ENCODE results near the gene ICAM2.

The ICAM2 gene

DNA sequence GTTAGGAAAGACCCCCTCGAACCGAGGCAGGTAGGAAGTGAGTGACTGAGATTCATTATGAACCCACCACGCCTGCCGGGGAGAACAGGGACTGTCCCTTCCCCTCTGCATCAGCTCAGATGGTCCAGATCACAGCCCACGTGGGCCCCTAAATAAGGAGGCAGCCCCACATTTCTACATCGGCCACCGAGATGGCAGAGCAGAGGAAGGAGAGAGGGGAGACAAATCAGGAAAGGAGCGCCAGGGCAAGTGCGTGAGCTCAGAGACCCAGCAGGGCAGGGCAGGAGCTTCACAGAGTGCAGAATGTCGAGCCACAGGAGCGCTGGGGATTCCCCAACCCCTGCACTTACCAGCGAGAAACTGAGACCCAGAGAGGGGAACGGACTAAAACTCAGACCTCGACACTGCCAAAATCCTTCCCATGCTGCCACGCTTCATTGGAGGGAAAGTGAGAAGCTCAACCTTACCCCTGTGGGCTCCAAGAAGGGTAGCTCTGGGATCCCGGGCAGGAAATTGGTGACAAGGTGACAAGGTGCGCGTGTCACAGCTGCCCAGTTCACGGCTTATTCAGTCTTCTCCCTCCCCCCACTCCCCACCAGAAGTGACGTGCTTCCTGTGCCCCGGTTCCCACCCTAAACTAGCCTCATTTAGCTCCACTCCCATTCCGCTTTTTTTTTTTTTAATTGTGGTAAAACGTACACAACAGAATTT, at the start of gene ICAM2:
ICAM2 (minus strand) TSS at position 578 of the 711 bp plus-strand sequence. CDS start 13,942 bp downstream, outside the sequence.
- peak; percentile 65 to 77 for DNase-seq (ENCODE audit: low read depth in 2 of 2)

DNA sequence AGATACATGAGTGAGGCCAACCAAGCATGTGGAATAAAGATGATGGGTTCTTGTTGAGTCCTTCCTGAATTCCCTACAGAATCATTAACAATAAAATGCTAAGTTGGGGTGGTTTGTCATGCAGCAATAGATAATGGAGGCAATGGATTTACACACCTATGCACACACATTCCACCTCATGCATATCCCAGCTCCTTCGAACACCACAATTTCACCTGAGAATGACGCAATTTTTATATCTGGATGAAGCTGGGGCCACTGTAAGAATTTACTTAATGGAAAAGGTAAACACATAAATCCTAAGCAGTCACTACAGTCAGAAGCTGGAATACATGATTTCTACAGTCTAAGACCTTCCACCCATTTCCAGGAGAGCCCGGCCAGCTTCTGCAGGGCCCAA, 49.8 kb upstream of the ICAM2 start:
- no peak for DNase-seq (ENCODE audit: low read depth in 2 of 2)

DNA sequence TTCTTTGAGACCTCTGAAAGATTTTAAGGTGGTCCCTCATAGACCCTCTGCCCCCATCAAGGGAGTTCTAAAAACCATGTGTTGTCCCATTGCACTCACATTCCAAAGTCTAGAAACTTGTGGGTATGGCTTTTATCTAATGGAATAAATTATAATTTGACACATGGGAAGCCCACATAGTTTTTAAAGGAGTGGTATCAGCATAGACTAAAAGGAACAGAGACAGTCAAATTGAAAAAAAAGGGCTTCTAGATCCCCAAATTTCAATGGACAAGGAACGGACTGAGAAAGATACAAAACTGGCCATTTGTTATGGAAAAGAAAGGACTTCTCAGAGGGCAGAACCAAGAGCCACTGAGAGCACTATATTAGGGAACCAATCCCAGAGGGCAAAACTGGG, 48.7 kb upstream of the ICAM2 start:
- no peak for DNase-seq (ENCODE audit: low read depth in 2 of 2)

DNA sequence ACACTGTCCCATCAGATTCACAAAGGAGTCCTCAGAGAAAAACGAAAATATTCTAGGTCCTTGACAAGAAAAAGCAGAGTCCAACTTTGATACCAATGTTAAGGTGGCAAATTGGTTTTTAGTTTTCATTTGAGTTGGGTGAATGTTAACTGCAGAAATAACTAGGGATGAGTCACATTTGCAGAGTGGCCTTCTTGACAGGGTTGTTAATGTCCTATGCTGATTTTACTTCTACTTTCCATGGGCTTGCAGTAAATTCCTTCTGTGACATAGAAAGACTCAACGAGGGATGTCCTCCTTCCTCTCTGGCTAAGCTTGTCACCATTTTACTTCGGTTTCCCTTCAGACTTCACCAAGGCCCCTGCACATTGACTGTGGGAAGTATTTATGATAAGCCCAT, 47.2 kb upstream of the ICAM2 start:
- no peak for DNase-seq (ENCODE audit: low read depth in 2 of 2)

DNA sequence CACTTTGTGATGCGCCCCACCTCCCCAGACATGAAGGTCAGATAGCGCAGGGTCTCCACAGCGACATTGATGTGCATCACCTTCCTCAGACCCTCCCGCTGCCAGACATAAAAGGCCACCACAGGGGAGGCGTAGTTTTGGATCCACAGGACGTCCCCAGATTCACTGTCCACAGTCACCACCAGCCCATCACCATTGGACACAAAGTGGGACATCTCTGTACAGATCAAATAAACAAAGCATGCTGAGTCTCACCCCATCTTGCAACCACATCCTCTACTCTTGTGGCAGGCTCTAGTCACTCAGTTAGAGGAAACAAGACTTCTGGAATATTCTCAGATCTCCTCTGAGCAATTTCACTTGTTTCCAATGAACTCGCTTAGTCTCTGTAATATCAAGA, 46.3 kb upstream of the ICAM2 start:
- no peak for DNase-seq (ENCODE audit: low read depth in 2 of 2)

DNA sequence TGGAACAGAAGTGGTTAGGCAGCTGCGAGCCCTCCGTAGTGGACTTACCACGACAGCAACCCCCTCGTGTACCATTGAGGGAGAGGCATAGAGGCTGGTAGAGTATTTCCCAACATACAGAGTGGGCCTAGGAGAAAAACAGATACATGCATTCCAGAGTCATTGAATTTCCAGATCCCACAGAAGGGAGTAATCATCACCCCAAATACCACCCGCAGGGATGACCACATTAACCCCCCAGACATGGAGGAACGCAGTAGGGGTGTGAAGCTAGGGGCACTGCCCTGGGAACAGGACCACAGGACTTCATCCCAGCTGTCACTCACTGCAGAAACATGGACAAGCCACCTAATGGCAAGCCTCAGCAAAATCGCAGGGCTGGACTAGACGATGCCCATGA, 44.7 kb upstream of the ICAM2 start:
- DNase-seq (ENCODE audit: low read depth in 2 of 2) = no peak

DNA sequence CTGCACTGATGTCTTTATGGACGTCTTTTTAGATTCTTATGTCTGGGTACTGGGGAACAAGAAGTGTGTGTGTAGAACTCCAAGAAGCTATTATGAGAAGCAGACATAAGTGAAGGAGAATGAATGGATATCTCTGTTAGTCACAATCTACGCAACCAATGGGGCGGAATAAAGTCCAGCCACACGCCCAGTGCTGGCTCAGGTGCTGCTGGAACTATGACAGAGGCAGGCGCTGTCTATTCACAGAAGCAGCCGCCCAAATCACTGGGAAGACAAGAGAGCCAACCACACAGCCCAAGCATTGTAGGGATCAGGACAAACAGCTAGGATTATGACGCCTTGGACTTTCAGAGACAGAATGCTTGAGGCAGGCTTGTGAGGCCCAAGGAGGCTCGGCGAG, 43.9 kb upstream of the ICAM2 start:
- no peak for DNase-seq (ENCODE audit: low read depth in 2 of 2)

DNA sequence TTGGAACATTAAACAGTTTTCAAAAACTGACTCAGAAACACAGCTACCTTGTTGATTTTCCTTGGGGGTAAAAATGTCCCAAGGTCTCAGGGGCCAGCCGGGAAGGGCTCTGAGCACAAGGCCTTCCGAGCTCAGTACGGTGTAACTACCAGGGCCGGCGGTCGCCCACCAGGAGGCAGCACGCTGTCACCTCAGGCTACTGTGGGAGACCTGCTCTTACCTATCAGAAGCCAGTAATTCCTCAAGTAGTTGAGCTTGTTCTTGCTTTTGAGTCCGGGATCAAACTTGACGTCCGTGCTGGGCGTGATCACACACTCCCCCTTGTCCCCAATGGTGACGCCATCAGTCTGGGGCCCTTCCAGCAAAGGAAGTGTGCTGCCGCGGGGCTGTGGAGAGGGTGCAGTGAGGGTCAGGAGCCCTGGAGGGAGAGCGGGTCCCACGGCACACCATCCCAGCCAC, 43.4 kb upstream of the ICAM2 start:
- DNase-seq (ENCODE audit: low read depth in 2 of 2) = peak; percentile 30 to 53

DNA sequence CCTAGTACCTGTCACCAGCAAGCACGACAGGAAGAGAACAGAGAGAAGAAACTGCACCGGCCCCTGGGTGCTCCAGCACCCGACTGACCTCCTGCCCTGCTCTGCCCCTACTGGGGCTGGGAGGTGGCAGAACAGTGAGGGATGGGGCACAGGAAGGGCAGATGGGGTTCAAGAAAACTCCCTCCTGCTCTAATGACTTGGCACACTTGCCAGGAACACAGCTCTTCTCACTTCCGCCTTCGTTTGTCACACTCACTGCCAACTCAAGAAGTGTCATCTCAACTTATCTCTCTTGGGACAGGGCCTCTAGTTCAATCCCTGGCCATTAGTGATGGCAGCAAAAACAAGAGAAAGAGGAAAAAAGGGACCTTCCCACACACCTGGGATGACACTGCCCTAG, 42.7 kb upstream of the ICAM2 start:
- no peak for DNase-seq (ENCODE audit: low read depth in 2 of 2)

DNA sequence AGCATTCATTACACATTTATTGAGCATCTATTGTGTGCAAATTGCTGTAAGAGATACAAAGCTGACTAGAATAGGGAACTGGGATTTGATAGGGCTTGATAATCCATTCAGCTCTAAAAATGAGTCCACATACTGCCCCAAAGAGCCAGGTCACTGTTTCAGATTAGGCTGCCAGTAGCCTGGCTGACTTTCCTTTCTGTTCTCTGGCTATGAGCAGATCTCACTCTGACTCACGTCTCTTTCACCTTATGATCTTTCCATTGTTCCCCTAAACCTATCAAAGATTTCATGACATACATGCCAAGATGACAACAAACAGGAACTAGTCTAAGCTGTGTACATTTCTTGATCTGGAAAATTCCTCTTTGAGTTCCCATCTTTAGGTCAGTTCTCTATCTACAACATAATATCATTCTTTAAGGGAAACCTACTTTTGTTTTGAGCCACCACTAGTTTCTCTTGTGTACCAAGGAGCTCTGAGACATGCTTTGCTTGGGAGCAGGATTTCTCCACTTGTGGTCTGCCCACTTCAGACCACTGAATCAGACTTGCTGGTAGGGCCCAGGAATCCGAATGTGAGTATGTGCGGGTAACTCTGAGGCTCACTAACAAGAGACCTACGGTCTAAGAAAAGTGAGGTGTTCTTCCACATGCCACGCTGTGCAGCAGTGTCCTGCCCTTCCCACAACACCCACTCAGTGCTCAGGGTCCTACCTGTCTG, 40.9 kb upstream of the ICAM2 start:
- no peak for DNase-seq (ENCODE audit: low read depth in 2 of 2)

DNA sequence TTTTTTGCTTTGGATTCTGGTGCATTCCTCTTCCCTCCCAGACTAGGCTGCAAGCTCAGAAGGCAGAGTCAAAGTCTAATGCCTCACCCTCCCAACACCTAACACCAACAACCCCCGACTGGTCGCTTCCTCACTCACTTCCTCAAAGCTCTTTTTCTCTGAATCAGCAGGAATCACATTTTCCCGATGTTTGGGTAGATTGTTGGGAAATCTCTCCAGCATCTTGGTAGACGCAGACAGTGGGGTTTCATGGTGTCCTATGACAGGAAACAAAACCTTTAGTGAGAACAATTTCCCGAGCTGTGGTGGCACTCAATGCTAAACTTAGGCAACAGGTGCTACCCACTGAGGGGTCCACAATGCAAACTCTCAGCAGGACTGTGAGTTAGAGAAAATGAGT, 39.9 kb upstream of the ICAM2 start:
- no peak for DNase-seq (ENCODE audit: low read depth in 2 of 2)

DNA sequence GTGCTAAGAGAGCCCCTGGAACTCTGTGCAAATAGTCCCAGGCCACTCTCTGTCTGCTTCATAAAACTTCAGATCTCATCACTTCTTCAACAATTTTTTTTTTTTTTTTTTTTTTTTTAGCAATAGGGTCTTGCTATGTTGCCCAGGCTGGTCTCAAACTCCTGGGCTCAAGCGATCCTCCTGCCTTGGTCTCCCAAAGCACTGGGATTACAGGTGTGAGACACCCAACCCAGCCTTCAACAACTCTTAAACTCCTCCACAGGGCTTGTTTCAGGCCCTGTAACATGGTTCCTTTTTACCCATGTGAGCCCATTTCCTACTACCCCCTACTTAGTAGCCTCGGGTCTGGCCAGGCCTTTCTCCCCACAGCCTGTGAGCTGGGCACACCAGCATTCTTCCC, 39.3 kb upstream of the ICAM2 start:
- DNase-seq (ENCODE audit: low read depth in 2 of 2) = no peak

DNA sequence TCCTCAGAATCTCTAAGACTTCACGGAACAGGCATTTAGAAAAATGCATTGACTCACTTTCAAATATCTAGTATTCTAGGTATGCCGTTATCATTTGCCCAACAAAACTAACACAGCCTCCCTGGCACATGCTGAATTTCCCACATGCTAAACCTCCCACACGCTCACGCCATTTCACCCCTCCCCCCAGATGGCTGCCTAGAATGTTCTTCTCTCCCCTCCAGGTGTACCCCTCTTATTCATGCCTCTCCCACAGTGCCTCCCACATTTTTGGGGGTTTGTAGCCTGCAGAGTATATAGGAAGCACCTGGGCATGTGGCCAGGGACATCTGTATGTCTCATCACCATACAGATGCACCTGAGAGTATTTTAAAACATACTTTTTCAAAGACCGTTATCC, 38.2 kb upstream of the ICAM2 start:
- DNase-seq (ENCODE audit: low read depth in 2 of 2) = no peak

DNA sequence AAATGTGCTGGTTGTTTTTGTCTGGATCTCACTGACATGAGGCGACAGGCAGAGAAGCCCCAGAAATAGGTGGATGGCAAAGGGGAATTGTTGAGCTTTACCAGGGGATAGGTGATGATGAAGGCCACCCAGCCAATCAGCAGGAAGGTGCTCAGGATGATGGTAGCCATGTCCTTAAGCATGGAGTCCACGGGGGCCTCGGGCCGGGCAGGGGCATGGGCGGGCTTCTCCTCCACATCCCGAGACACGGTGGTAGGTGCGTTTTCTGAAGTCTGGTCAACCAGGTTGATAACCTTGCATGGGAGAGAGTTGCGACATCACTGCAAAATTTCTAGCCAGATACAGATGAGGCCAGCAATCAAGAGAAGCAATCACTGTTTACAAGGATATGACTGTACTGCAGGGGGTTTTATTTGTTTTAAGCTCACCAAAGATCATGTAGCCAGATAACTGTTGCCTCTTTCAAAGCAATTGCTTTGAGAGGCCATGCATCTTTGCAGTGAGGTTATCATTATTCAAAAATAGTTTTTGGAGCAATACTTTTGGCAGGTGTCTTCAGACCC, 37.3 kb upstream of the ICAM2 start:
- DNase-seq (ENCODE audit: low read depth in 2 of 2) = no peak

DNA sequence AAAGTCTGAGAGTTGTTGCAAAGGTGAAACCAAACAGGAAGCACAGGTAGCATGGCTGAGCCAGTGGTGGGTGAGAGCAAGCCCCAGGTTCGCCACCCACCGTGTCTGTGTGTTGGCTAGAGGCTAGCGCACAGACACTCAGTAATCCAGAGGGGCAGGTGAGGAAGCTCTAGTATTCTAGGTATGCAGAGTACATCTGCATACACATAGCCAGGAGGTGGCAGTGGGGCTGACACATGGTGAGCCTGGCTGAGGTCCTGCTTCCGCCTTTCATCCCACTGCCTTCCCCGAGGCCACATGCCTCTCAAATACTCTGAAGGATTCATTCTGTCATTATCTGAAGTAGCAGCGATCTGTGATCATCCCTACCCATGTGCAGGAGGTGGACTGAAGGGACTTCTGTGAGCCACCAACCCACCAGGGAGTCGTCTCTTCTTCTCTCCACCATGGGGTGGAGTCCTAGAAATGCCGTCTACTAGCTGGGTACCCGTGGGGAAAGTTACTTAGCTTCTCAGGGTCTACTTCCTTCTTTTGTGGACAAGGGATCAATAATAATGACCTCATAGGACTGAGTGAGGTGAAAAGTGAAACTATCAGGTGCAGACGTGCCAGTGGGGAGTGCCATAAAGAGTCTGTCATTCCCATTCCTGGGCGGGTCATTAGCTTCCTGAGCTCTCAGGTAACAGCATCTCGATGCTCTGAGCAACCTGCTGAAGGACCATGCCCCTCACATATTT, 36.0 kb upstream of the ICAM2 start:
- no peak for DNase-seq (ENCODE audit: low read depth in 2 of 2)

DNA sequence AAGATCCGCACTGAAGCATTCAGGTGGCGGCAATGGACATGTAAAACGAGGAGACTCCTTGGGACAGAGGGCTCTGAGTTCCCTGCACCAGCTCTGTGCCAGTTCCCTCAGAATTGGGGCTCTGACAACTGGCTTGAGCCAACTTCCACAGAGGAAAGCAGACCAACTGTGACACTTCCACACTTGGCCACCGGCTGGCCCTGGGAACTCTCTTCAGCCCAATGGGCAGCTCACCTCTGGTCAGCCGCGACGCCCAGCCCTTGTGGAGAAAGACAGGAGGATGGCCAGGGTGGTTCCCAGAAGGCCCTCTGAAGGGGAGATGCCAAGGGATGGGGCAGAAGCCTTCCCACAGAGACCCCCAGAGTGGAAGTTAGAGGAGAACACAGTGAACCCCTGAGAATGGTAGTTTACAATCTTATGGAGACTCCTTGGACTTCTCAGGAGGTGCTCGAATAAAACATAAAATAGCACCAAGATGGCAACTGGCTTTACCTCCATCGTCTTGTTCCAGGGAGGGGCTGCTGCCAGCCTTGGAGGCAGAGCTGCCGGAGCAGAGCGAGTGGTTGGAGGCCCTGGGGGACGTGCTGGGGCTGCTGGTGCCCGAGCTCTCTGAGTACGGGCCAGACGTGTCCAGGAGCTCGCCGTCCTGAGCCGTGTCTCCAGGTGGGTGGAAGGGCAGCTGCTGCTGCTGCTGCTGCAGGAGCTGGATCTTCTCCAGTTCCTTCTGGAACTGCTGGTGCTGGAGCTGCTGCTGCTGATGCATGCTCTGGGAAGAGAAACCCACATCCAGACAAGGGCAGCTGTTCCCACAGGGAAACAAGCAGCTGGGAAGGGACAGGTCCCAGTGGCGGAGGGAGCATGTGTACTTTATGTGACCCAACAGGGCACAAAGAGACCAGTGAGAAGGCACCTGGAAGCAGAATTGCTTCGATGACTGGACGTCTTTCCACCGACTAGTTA, 35.0 kb upstream of the ICAM2 start:
- DNase-seq (ENCODE audit: low read depth in 2 of 2) = no peak

DNA sequence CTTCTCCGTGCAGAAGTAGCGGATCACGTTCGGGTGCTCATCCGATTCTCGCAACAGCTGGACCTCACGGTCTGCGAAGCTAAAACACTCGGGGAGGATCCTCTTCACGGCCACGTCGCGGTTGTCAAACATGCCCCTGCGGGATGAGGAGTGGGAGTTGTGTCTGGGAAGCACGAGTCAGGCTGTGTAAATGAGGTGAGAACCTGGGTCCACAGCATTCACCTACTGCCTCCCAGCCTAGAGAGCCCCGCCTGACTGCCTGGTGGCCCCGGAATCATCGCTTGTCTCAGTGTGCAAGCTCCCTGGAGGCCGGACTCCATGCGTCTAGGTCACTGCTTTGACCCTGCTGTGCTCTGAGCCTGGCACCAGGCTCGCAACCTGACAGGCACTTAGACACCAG, 33.9 kb upstream of the ICAM2 start:
- no peak for DNase-seq (ENCODE audit: low read depth in 2 of 2)

DNA sequence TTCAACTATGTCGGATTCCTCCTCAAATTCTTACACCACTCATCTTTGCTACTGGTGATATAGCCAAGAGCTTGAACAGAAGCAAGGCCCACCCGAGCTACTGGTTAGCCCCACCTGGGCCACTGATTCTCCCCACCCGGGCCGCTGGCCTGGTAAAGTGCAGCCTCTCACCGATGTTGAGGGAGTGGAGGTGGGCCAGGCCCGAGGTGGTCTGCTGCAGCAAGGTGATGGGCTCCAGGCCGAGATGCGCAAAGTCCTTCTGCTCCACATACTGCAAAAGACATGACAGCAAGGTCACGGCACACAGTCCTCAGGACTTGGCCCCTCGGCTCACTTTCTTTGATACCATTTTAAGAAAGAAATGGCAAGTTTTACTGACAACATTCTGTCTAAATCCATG, 32.7 kb upstream of the ICAM2 start:
- DNase-seq (ENCODE audit: low read depth in 2 of 2) = no peak

DNA sequence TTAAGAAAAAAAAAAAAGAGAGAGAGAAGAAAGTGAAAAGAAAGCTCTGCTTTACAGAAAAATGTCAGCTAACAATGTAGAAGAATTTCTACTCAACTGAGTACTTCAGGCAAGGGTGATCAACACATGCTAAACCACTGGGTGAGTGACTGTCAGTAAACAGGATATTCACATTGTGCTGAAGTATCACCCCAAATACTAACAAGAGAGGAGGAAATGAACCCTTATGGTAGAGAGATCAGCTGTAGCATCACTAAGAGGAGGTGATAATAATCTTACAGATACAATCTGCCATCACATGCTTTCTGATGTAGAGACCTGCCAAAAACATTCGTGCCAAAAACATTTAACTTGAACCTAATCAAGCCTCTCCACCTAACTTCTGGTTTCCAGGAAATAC, 30.7 kb upstream of the ICAM2 start:
- no peak for DNase-seq (ENCODE audit: low read depth in 2 of 2)

DNA sequence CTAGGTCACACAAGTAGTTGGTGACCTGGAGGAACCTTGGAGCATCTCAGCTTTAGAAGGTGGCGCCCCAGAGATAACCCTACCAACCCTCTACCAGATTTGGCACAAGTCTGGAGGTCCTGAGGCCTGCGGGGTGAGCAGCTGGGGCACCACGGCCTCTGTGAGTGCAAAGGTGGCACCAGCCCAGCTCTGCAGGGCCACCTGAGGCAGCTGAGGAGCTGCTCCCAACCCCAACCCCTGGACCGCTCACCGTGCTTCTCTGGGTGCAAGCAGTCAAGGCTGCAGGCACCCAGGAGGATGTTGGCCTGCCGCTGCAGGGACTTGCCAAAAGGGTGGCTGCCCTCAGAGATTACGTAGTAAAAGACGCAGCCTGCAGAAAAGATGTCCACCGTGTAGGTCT, 28.4 kb upstream of the ICAM2 start:
- no peak for DNase-seq (ENCODE audit: low read depth in 2 of 2)

DNA sequence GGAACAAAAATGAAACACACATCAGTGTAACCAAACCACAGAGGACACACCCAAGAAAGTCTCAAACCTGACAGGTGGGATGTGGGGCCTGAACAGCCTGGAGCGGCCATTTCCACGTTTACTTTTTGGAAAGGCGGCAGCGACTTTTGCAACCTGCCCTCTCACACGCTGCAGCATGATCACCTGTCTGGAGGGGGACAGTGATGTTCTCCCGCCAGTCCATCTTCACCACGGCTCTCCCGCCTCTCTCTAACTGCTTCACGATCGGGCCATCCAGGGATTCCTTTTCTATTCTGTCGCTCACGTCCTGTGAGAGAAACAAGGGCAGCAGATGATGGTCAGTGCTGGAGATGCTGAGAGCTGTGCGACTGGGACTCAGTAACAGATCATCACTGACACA, 24.7 kb upstream of the ICAM2 start:
- no peak for DNase-seq (ENCODE audit: low read depth in 2 of 2)
